ENCODE measurements around the gene SENP5.
"Not testable (repeated sequence)": the region's sequence is repeated elsewhere in the genome, so short reads cannot be mapped to it uniquely, and the experiment has no call there.

Gene SENP5

GRCh38 chr3:196842567-196843434, 24.9 kb upstream of the SENP5 start:
- no peak for DNase-seq

DNA sequence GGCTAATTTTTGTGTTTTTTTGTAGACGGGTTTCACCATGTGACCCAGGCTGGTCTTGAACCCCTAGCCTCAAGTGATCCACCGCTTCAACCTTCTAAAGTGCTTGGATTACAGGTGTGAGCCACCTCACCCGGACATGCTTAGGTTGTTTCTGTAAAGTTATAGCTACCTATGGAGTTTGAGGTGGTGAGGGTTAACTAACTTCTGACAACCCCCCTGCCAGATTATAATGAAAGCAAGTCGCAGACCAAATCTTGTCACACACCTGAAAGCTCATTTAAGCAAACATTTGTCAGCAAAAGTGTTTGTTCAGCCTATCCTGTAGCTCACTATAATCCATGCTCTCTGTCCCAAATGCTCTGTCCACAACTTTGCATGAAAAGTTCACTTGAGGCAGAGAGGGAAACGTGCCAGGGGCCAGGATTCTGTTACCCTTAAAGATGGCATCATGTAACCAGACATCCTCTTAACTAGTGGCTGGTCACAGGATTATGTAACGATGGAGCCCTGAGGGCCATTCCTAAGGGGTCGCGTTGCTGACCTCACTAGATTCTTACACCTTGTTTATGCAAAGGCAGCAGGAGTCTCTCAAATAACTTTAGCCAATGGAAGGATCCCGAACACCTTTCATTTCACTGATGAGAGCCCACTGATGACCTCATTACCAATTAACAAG, 24.1 kb upstream of the SENP5 start:
- DNase-seq: no peak
- no peaks in the 10 kb centered on the region for H3K4me1 ChIP-seq
- no peaks in the 10 kb centered on the region; the same call in 1 of the 2 replicates for H3K9me3 ChIP-seq
- TF ChIP-seq CTCF (IDR thresholded peaks at IDR 0.05; ENCODE audit: low read depth, low read length): no peak
- H3K4me3 ChIP-seq (ENCODE audit: low read depth, low read length): no peak overlapping the region
- H3K27me3 ChIP-seq: no peaks in the 10 kb centered on the region
- H3K36me3 ChIP-seq: no peaks in the 10 kb centered on the region

More at GRCh38 chr3:196842567-196843434, 24.9 kb upstream of the SENP5 start:
- Histone ChIP-seq H3K27me3 (no peaks in the 10 kb centered on the region), H3K4me1 (no peaks in the 10 kb centered on the region), H3K36me3 (no peaks in the 10 kb centered on the region), H3K4me3 (ENCODE audit: low read depth, low read length) (no peak overlapping the region), H3K9me3 (no peaks in the 10 kb centered on the region)
- no peak for TF ChIP-seq CTCF (IDR thresholded peaks at IDR 0.05; ENCODE audit: low read depth, low read length)

DNA sequence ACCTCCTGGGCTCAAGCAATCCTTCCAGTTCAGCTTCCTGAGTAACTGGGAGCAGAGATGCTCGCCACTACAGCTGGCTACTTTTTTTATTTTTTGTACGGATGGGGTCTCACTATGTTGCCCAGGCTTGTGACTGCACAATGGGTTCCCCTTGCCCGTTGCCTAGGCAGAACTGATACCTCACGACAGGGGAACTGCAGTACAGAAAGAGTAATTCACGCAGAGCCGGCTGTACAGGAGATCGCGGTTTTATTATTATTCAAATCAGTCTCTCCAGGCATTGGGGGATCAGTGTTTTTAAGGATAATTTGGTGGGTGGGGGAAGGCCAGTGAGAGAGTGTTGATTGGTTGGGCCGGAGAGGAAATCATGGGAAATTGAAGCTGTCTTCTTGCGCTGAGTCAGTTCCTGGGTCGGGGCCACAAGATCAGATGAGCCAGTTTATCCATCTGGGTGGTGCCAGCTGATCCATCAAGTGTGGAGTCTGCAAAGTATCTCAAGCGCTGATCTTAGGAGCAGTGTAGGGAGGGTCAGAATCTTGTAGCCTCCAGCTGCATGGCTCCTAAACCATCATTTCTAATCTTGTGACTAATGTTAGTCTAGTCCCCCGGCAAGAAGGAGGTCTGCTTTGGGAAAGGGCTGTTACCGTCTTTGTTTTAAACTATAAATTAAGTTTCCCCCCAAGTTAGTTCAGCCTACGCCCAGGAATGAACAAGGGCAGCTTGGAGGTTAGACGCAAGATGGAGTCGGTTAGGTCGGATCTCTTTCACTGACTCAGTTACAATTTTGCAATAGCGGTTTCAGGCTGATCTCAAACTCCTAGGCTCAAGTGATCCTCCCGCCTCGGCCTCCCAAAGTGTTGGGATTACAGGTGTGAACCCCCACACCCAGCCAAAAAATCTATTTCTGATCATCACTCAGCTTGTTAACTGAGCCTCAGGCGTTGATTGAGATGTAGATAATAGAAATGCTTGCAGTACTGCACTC, 23.2 kb upstream of the SENP5 start:
- H3K27me3 ChIP-seq; H3K4me3 ChIP-seq (ENCODE audit: low read depth, low read length); DNase-seq; H3K36me3 ChIP-seq; H3K9me3 ChIP-seq; H3K4me1 ChIP-seq: not testable (repeated sequence)

DNA sequence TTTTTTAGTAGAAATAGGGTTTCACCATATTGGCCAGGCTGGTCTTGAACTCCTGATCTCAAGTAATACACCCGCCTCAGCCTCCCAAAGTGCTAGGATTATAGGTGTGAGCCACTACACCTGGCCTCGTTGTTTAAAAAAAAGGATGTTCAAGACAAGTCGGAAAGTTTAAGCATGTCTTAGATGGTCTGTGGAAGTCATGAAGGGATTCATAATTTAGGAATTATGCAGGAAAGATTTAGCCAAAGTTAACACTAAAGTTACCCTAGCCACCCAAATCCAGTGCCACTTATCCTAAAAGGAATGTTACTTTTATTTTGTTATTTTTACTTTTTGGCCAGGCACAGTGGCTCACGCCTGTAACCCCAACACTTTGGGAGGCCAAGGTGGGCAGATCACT, 19.3 kb upstream of the SENP5 start:
- not testable (repeated sequence) for H3K36me3 ChIP-seq; H3K4me1 ChIP-seq; H3K27me3 ChIP-seq; H3K4me3 ChIP-seq (ENCODE audit: low read depth, low read length); H3K9me3 ChIP-seq; DNase-seq

DNA sequence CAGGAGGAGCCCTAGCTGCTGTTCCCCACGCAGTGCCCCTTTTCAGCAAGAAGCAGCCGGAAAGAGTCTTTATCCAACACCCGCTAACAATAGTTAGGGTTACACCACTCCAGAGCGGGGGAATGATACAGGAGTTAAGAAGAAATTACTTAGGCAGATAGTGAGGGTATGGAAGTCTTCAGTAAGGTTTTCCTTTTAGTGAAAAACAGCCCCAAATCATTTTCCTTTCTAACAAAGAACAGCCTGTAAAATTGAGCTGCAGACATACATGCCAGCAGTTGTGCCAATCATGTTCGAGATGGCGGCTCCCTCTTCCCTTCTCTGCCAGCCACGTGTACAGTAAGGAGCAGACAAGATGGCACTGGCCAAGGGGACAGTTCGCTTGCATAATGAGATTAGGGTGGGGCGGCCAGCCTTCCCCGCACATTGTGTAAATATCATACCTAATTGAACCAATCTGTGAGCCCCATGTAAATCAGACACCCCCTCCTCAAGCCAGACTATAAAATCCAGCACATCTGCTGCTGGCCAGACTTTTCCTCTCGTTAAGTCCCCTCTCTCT, 18.5 kb upstream of the SENP5 start:
- Histone ChIP-seq H3K27me3 (no peaks in the 10 kb centered on the region), H3K36me3 (no peaks in the 10 kb centered on the region), H3K4me1 (no peaks in the 10 kb centered on the region), H3K4me3 (ENCODE audit: low read depth, low read length) (no peak overlapping the region), H3K9me3 (no peaks in the 10 kb centered on the region; the same call in none of the 2 replicates)
- peak; percentile 17 for DNase-seq
- no peak for TF ChIP-seq CTCF (IDR thresholded peaks at IDR 0.05; ENCODE audit: low read depth, low read length)

GRCh38 chr3:196863000-196863399, 4.7 kb upstream of the SENP5 start:
- H3K36me3 ChIP-seq; H3K27me3 ChIP-seq; H3K4me3 ChIP-seq (ENCODE audit: low read depth, low read length); H3K4me1 ChIP-seq; DNase-seq; H3K9me3 ChIP-seq: not testable (repeated sequence)

GRCh38 chr3:196867155-196867506, 589 bp upstream of the SENP5 start:
- Histone ChIP-seq H3K9me3 (no peaks in the 10 kb centered on the region; the same call in 1 of the 2 replicates), H3K27me3 (no peaks in the 10 kb centered on the region), H3K4me3 (ENCODE audit: low read depth, low read length) (peak overlapping the region; percentile 98), H3K4me1 (no peaks in the 10 kb centered on the region), H3K36me3 (peaks cover 9% of the 10 kb centered on the region)
- DNase-seq: no peak
- TF ChIP-seq CTCF (IDR thresholded peaks at IDR 0.05; ENCODE audit: low read depth, low read length): no peak
